DOHH2 (cell line): ENCODE measurements around the gene PLCB3.

Experiments
- H3F3A ChIP-seq: fragments of 200-600 bp; sonication (generic), shearing (Covaris generic); 2 replicates; pipeline ENCODE4 v1.6.0; 2016; ENCODE audit warnings: antibody characterized with exemption, mild to moderate bottlenecking; ENCODE audit not compliant: control insufficient read depth, insufficient read depth
- H3K27ac ChIP-seq: fragments of 200-600 bp; sonication (generic); 2 replicates; pipeline ENCODE4 v1.5.1; 2014; ENCODE audit warnings: low read depth, mild to moderate bottlenecking, low read length, moderate library complexity
- H3K27me3 ChIP-seq: fragments of 200-600 bp; sonication (generic); 2 replicates; pipeline ENCODE4 v1.6.1; 2014; ENCODE audit warnings: mild to moderate bottlenecking, low read length, mixed read lengths; ENCODE audit not compliant: control insufficient read depth
- H3K36me3 ChIP-seq: fragments of 200-600 bp; sonication (generic); 2 replicates; pipeline ENCODE4 v1.6.1; 2014; ENCODE audit warnings: mild to moderate bottlenecking, low read length, moderate library complexity, mixed read lengths; ENCODE audit not compliant: control insufficient read depth
- H3K4me1 ChIP-seq: fragments of 200-600 bp; sonication (generic); 2 replicates; pipeline ENCODE4 v1.6.1; 2014; ENCODE audit warnings: mild to moderate bottlenecking, low read length, mixed read lengths; ENCODE audit not compliant: control insufficient read depth
- H3K4me2 ChIP-seq: fragments of 200-600 bp; sonication (generic); 2 replicates; pipeline ENCODE4 v1.6.0; 2014; ENCODE audit warnings: mild to moderate bottlenecking, low read length, moderate library complexity
- H3K4me3 ChIP-seq: fragments of 200-600 bp; sonication (generic); 2 replicates; pipeline ENCODE4 v1.5.1; 2014; ENCODE audit warnings: mild to moderate bottlenecking, low read length, mixed read lengths
- H3K79me2 ChIP-seq: fragments of 200-600 bp; sonication (generic); 2 replicates; pipeline ENCODE4 v1.6.1; 2014; ENCODE audit warnings: mild to moderate bottlenecking, low read length, mixed read lengths; ENCODE audit not compliant: control insufficient read depth
- H3K9me2 ChIP-seq: fragments of 200-600 bp; sonication (generic); replicated peaks from 2 replicates; pipeline ENCODE4 v1.6.1; 2014; ENCODE audit warnings: mild to moderate bottlenecking, low read length, mixed read lengths; ENCODE audit not compliant: control insufficient read depth
- H3K9me3 ChIP-seq: fragments of 200-600 bp; sonication (generic); 2 replicates; pipeline ENCODE4 v1.6.1; 2014; ENCODE audit warnings: antibody characterized with exemption, low read length, mixed read lengths; ENCODE audit not compliant: control insufficient read depth, insufficient read depth
- H4K20me1 ChIP-seq: fragments of 200-600 bp; sonication (generic); 2 replicates; pipeline ENCODE4 v1.6.0; 2014; ENCODE audit warnings: low read depth, mild to moderate bottlenecking, antibody characterized with exemption, low read length, moderate library complexity; ENCODE audit not compliant: control insufficient read depth, insufficient read depth
- CTCF ChIP-seq: fragments of 200-600 bp; sonication (generic); IDR thresholded peaks from one replicate; pipeline ENCODE4 v1.5.1; 2014; ENCODE audit warnings: antibody characterized with exemption, mild to moderate bottlenecking, low read depth, low read length; ENCODE audit not compliant: poor library complexity, severe bottlenecking
- EZH2phosphoT487 ChIP-seq: fragments of 200-600 bp; sonication (generic); IDR thresholded peaks from 2 replicates; pipeline ENCODE4 v1.6.1; 2017; ENCODE audit warnings: borderline replicate concordance, mild to moderate bottlenecking, antibody characterized with exemption, low read length, moderate library complexity, mixed read lengths

PLCB3 gene

GRCh38 chr11:64219354-64219684 lies 32.0 kb upstream of the PLCB3 start:
- H3K36me3 ChIP-seq: peaks cover 71% of the 10 kb centered on the region

GRCh38 chr11:64219755-64220154 lies 31.6 kb upstream of the PLCB3 start:
- Histone ChIP-seq H3K36me3 (peaks cover 72% of the 10 kb centered on the region), H3K9me3 (no peaks in the 10 kb centered on the region), H4K20me1 (no peaks in the 10 kb centered on the region)

More at GRCh38 chr11:64219354-64219684, 32.0 kb upstream of the PLCB3 start:
- TF ChIP-seq EZH2phosphoT487: no peak
- TF ChIP-seq CTCF: no peak
- no peak overlapping the region for H3K4me2 ChIP-seq
- H3K4me3 ChIP-seq: no peak overlapping the region
- H4K20me1 ChIP-seq: no peaks in the 10 kb centered on the region
- H3F3A ChIP-seq: peaks cover 22% of the 10 kb centered on the region
- H3K27ac ChIP-seq: no peak overlapping the region
- peaks cover 30% of the 10 kb centered on the region for H3K4me1 ChIP-seq
- no peaks in the 10 kb centered on the region for H3K27me3 ChIP-seq
- H3K79me2 ChIP-seq: peaks cover 3% of the 10 kb centered on the region; the same call in 1 of the 2 replicates
- no peaks in the 10 kb centered on the region for H3K9me2 ChIP-seq
- H3K9me3 ChIP-seq: no peaks in the 10 kb centered on the region

GRCh38 chr11:64220271-64220670 lies 31.1 kb upstream of the PLCB3 start:
- Histone ChIP-seq H3K36me3 (peaks cover 72% of the 10 kb centered on the region), H3F3A (peaks cover 12% of the 10 kb centered on the region), H3K9me2 (no peaks in the 10 kb centered on the region), H3K4me3 (no peak overlapping the region), H3K4me2 (no peak overlapping the region), H4K20me1 (no peaks in the 10 kb centered on the region), H3K27ac (no peak overlapping the region), H3K79me2 (peaks cover 8% of the 10 kb centered on the region), H3K27me3 (no peaks in the 10 kb centered on the region), H3K4me1 (peaks cover 30% of the 10 kb centered on the region), H3K9me3 (no peaks in the 10 kb centered on the region)
- TF ChIP-seq EZH2phosphoT487 (no peak), CTCF (no peak)

More at GRCh38 chr11:64219755-64220154, 31.6 kb upstream of the PLCB3 start:
- Histone ChIP-seq H3K4me1 (peaks cover 30% of the 10 kb centered on the region), H3K4me2 (no peak overlapping the region), H3K27ac (no peak overlapping the region), H3K4me3 (no peak overlapping the region), H3K79me2 (peaks cover 3% of the 10 kb centered on the region; the same call in 1 of the 2 replicates), H3K27me3 (no peaks in the 10 kb centered on the region), H3K9me2 (no peaks in the 10 kb centered on the region), H3F3A (peaks cover 18% of the 10 kb centered on the region)
- TF ChIP-seq CTCF: no peak
- no peak for TF ChIP-seq EZH2phosphoT487
